HepG2 (cell line): Measurements from ENCODE around the gene PIGC. TPM values are rescaled to one million over a fixed set of nuclear protein-coding genes. Genes with fewer than 3 reads are reported as not detected.

Source experiments
- ADNP ChIP-seq: sonication (generic); formaldehyde crosslinking; IDR thresholded peaks from 2 replicates; pipeline ENCODE4 v1.4.0; 2020; ENCODE audit warnings: missing genetic modification reagents
- GABPA ChIP-seq, 2 experiments: IDR thresholded peaks; 2 replicates each; pipeline ENCODE4 v1.6.1; 2011 to 2016; ENCODE audit warnings: low read depth in 2 of 2, low read length in 1 of 2, missing biosample characterization in 1 of 2, missing genetic modification characterization in 1 of 2
- HOXA9 ChIP-seq: sonication (generic); formaldehyde crosslinking; IDR thresholded peaks from 2 replicates; pipeline ENCODE4 v1.8.1; 2022; ENCODE audit warnings: missing genetic modification reagents, mild to moderate bottlenecking, moderate library complexity, borderline replicate concordance
- MEF2D ChIP-seq: sonication (generic); formaldehyde crosslinking; IDR thresholded peaks from 2 replicates; pipeline ENCODE4 v1.5.1; 2020; ENCODE audit warnings: mild to moderate bottlenecking, missing genetic modification reagents
- NFE2 ChIP-seq: sonication (generic); formaldehyde crosslinking; IDR thresholded peaks from 2 replicates; pipeline ENCODE4 v1.4.0; 2020; ENCODE audit warnings: missing genetic modification reagents
- POLR2AphosphoS2 ChIP-seq: IDR thresholded peaks from 2 replicates; pipeline ENCODE4 v1.6.1; 2011; ENCODE audit warnings: low read depth, low read length, improper control_type of control experiment
- PTBP1 ChIP-seq: fragments of 200-400 bp; formaldehyde crosslinking; IDR thresholded peaks from 2 replicates; pipeline ENCODE4 v1.6.1; 2018; ENCODE audit warnings: low read length, low read depth; ENCODE audit not compliant: poor library complexity, severe bottlenecking
- RFX3 ChIP-seq: IDR thresholded peaks from 2 replicates; pipeline ENCODE4 v1.6.1; 2016; ENCODE audit warnings: missing biosample characterization, missing genetic modification reagents
- SNRNP70 ChIP-seq: fragments of 200-400 bp; formaldehyde crosslinking; IDR thresholded peaks from 2 replicates; pipeline ENCODE4 v1.6.1; 2017; ENCODE audit warnings: mild to moderate bottlenecking, low read depth, low read length, moderate library complexity
- TEAD3 ChIP-seq: optimal IDR thresholded peaks from 2 replicates; pipeline ENCODE3; 2016; ENCODE audit warnings: borderline replicate concordance
- WIZ ChIP-seq: sonication (generic); formaldehyde crosslinking; IDR thresholded peaks from 2 replicates; pipeline ENCODE4 v1.5.1; 2020; ENCODE audit warnings: mild to moderate bottlenecking, missing genetic modification reagents
- XBP1 ChIP-seq: sonication (generic); formaldehyde crosslinking; IDR thresholded peaks from 2 replicates; pipeline ENCODE4 v1.5.0; 2020; ENCODE audit warnings: missing genetic modification reagents
- ZBTB20 ChIP-seq: sonication (generic); formaldehyde crosslinking; IDR thresholded peaks from 2 replicates; pipeline ENCODE4 v1.8.1; 2023; ENCODE audit warnings: missing genetic modification reagents, low read depth, mild to moderate bottlenecking, borderline replicate concordance
- ZNF20 ChIP-seq: sonication (generic); formaldehyde crosslinking; IDR thresholded peaks from 2 replicates; pipeline ENCODE4 v1.4.0; 2020; ENCODE audit warnings: mild to moderate bottlenecking, moderate library complexity, missing genetic modification reagents
- ZNF3 ChIP-seq: IDR thresholded peaks from 2 replicates; pipeline ENCODE4 v1.7.0; 2017; ENCODE audit warnings: inconsistent platforms
- ZNF317 ChIP-seq: sonication (generic); formaldehyde crosslinking; IDR thresholded peaks from 2 replicates; pipeline ENCODE4 v1.5.0; 2020; ENCODE audit warnings: mild to moderate bottlenecking, missing genetic modification reagents
- ZNF350 ChIP-seq: sonication (generic); formaldehyde crosslinking; IDR thresholded peaks from 2 replicates; pipeline ENCODE4 v1.4.0; 2020; ENCODE audit warnings: mild to moderate bottlenecking, low read depth, missing genetic modification reagents, borderline replicate concordance
- ZNF501 ChIP-seq: sonication (generic); formaldehyde crosslinking; IDR thresholded peaks from 2 replicates; pipeline ENCODE4 v1.5.1; 2020; ENCODE audit warnings: mild to moderate bottlenecking, moderate library complexity, missing genetic modification reagents
- ZNF749 ChIP-seq: sonication (generic); formaldehyde crosslinking; IDR thresholded peaks from 2 replicates; pipeline ENCODE4 v1.8.0; 2022; ENCODE audit warnings: mild to moderate bottlenecking, missing genetic modification reagents, moderate library complexity, borderline replicate concordance
- ZNF792 ChIP-seq: IDR thresholded peaks from 2 replicates; pipeline ENCODE4 v1.6.1; 2016
- polyA plus RNA-seq, 8 experiments: library from polyadenylated mRNA; depleted of rRNA in 3 of 8; stranded (reverse) in 7 of 8; unstranded in 1 of 8; fragments of >200 nt; fragmentation: Illumina TruSeq in 4 of 8; extraction: Trizol in 4 of 8; gene quantifications; 2 replicates each; pipeline versions ENCODE4 v1.2.1 to v1.2.3, GENCODE V29; 2011 to 2016; ENCODE audit warnings: low read depth in 4 of 8, missing spikeins in 1 of 8, mixed read lengths in 1 of 8; ENCODE audit not compliant: insufficient read depth in 1 of 8
- total RNA-seq, 5 experiments: library from RNA; depleted of rRNA; stranded (reverse); fragments of >200 nt; fragmentation: Illumina TruSeq; extraction: Trizol; gene quantifications; 2 replicates each; pipeline ENCODE4 v1.2.3, GENCODE V29; 2016; ENCODE audit warnings: low read depth in 1 of 5
- TF ChIP-seq, protein P1 (sequence below): sonication (generic); formaldehyde crosslinking; IDR thresholded peaks from 2 replicates; pipeline ENCODE4 v1.8.1; 2023; ENCODE audit warnings: mild to moderate bottlenecking, missing genetic modification reagents
- TF ChIP-seq, protein P2 (sequence below): sonication (generic); formaldehyde crosslinking; IDR thresholded peaks from 2 replicates; pipeline ENCODE4 v1.4.0; 2020; ENCODE audit warnings: mild to moderate bottlenecking, missing genetic modification reagents

PIGC gene
- total and polyA plus RNA-seq, 2 of the 13 experiments (the other 11 are each of a cell fraction or from before 2014, with no cell fraction given), result 26.7 to 29.5 TPM

DNA sequence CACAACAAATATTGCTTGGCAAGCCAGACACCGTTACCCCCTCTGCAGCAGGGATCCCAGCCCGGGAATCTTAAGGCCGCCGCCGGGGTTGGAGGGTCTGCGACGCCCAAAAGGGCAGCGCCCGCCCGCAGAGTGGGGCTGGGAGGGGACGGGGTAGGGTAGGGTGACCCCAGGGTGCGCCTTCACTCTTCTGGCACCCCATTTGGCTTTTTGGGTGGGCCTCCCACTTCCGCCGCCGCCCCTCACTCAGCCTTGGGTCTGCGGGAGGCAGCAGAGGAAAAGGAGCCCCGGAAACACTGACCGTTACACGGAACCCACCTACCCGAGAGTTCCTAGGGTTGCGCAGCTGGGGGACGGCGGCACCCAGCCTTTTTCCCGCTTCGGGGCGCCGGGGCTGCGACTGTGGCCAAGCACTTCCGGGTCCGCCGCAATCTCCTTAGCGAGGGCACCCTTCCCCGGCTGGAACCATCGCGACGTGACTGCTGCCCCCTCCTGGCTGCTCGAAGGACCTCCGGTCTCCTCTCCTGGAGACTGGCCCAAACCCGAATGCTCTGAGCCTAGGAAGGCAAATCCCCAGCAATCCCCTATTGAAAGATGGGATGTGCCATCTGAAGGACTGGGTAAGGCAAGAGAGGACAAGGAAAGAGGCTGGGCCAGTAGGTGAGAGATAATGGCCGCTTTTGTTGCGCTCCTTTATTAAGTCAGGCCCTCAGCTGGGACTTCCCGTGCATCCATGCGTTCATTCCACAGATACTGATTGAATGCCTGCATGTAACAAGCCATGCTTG, at the start of gene PIGC (continued):
- TF ChIP-seq, protein P1, sequence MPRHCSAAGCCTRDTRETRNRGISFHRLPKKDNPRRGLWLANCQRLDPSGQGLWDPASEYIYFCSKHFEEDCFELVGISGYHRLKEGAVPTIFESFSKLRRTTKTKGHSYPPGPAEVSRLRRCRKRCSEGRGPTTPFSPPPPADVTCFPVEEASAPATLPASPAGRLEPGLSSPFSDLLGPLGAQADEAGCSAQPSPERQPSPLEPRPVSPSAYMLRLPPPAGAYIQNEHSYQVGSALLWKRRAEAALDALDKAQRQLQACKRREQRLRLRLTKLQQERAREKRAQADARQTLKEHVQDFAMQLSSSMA, result no peak
- TF ChIP-seq WIZ, result peak; percentile 97
- no peak for TF ChIP-seq POLR2AphosphoS2
- TF ChIP-seq ZNF749 (CRISPR knock-in tag), result no peak
- TF ChIP-seq XBP1, result no peak
- no peak for TF ChIP-seq HOXA9 (CRISPR knock-in tag)
- no peak for TF ChIP-seq ZNF3 (CRISPR knock-in tag)
- TF ChIP-seq, protein P2, sequence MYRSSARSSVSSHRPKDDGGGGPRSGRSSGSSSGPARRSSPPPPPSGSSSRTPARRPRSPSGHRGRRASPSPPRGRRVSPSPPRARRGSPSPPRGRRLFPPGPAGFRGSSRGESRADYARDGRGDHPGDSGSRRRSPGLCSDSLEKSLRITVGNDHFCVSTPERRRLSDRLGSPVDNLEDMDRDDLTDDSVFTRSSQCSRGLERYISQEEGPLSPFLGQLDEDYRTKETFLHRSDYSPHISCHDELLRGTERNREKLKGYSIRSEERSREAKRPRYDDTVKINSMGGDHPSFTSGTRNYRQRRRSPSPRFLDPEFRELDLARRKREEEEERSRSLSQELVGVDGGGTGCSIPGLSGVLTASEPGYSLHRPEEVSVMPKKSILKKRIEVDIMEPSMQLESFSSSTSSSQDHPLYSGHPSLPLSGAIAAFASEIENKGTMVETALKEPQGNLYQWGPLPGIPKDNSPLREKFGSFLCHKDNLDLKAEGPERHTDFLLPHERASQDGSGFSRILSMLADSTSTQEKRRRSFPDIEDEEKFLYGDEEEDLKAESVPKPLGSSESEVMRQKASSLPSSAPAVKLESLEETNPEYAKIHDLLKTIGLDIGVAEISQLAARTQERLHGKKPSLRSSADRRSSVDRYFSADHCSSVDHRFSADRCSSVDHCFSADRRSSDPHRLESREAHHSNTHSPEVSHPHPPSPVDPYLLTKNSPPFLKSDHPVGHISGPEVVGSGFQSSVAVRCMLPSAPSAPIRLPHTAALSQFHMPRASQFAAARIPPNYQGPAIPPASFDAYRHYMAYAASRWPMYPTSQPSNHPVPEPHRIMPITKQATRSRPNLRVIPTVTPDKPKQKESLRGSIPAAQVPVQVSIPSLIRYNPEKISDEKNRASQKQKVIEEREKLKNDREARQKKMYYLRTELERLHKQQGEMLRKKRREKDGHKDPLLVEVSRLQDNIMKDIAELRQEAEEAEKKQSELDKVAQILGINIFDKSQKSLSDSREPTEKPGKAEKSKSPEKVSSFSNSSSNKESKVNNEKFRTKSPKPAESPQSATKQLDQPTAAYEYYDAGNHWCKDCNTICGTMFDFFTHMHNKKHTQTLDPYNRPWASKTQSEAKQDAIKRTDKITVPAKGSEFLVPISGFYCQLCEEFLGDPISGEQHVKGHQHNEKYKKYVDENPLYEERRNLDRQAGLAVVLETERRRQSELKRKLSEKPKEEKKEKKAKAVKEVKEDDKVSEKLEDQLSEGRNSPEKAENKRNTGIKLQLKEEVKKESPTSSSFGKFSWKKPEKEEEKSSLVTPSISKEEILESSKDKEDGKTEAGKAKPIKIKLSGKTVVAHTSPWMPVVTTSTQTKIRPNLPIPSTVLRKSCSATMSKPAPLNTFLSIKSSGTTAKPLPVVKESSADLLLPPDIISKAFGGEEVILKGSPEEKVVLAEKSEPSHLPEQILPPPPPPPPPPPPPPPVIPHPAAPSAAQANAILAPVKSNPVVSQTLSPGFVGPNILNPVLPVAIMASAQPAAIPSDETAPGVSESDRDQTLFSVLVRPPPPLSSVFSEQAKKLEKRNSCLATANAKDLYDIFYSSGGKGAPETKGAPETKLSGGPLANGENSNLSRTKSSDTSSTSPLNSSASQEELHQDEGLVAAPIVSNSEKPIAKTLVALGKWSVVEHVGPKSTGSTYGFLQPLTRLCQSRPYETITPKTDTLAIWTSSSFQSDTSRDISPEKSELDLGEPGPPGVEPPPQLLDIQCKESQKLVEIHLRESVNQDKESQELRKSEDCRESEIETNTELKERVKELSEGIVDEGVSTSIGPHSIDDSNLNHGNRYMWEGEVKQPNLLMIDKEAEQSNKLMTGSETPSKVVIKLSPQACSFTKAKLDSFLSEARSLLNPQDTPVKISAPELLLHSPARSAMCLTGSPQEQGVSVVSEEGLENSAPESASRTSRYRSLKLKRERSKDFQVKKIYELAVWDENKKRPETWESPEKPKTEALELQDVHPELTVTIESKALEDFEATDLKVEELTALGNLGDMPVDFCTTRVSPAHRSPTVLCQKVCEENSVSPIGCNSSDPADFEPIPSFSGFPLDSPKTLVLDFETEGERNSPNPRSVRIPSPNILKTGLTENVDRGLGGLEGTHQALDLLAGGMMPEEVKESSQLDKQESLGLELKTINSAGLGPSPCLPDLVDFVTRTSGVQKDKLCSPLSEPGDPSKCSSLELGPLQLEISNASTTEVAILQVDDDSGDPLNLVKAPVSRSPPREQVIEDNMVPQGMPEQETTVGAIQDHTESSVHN, result no peak
- TF ChIP-seq ZBTB20 (CRISPR knock-in tag), result peak; percentile 52; the same call in 1 of the 2 replicates
- peak; percentile 84 for TF ChIP-seq ZNF501 (CRISPR knock-in tag)
- no peak for TF ChIP-seq ZNF20 (CRISPR knock-in tag)
- TF ChIP-seq SNRNP70, result no peak
- peak; percentile 95 for TF ChIP-seq ZNF350 (CRISPR knock-in tag)
- 0 out of 2 replicates have a peak, but pooled peaks have one; percentile 34 for TF ChIP-seq ADNP (CRISPR knock-in tag)
- TF ChIP-seq ZNF317 (CRISPR knock-in tag), result 0 out of 2 replicates have a peak, but pooled peaks have one; percentile 48
- no peak; the same call in 1 of the 2 replicates for TF ChIP-seq MEF2D (CRISPR knock-in tag)
- no peak for TF ChIP-seq NFE2 (CRISPR knock-in tag)
- peak; percentile 54 for TF ChIP-seq TEAD3 (CRISPR knock-in tag)
- TF ChIP-seq GABPA (IDR thresholded peaks at IDR 0.05; ENCODE audit: low read depth, low read length), result peak; percentile 84
- peak; percentile 91 for TF ChIP-seq GABPA (CRISPR knock-in tag; IDR thresholded peaks at IDR 0.05; ENCODE audit: low read depth)
- no peak for TF ChIP-seq RFX3 (CRISPR knock-in tag)
- no peak for TF ChIP-seq PTBP1
- peak; percentile 61; the same call in 1 of the 2 replicates for TF ChIP-seq ZNF792 (CRISPR knock-in tag)
